Measurements from ENCODE around the gene C1orf159.

GRCh38 chr1:1067284-1067859, 48.5 kb downstream of the C1orf159 start:
- TF ChIP-seq CTCF (IDR thresholded peaks at IDR 0.05) = no peak
- TF ChIP-seq POLR2AphosphoS5 (IDR thresholded peaks at IDR 0.05) = no peak
- no peak for TF ChIP-seq POLR2A (IDR thresholded peaks at IDR 0.05)
